GM18858 (cell line): ENCODE data around the gene ST3GAL5.

Experiments
- ATAC-seq: cut with Tn5 transposase; IDR thresholded peaks from one replicate; pipeline ENCODE4 v1.9.1; 2021; ENCODE audit not compliant: unreplicated experiment

Gene ST3GAL5

DNA sequence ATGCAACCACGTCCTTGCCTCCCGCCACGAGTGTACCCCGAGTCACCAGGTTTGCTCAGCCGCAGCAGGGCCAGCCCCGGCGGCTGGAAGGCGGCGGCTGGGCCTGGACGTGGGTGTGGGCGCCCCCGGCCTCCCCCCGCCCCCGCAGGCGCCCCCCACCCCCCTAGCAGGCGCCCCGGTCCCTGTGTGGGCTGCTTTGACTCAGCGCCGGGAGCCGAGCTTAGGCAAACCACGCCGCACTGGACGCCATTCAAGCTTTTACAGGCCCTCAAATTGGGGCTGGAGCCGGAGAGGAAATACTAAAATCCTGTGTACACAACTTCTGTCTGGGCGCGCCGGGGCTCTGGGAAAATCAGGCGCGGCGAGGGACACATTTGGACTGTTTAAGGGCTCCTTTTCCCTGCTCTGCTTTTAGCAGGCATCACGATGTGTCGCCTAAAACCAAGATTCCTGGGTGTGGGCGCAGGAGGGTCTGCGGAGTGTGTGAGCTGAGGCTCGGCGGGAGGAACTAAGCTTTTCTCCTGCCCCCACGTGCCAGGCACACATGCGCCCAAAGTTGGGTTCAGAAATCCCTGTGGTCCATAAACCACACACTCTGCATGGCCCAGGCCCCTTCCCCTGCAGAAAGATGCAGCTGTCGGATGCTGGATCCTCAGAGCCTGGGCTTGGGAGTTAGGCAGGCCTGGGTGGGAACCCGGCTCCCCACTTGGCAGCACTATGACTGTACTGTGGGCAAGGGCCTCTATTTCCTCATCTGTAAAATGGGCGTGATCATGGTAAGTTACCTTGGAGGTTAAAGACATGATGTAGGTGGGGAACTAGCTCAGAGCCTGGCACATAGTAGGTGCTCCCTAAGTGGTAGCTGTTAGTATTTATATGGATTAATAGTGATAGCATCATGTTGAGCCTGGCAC is 77.4 kb downstream of the ST3GAL5 start:
- no peak for ATAC-seq

DNA sequence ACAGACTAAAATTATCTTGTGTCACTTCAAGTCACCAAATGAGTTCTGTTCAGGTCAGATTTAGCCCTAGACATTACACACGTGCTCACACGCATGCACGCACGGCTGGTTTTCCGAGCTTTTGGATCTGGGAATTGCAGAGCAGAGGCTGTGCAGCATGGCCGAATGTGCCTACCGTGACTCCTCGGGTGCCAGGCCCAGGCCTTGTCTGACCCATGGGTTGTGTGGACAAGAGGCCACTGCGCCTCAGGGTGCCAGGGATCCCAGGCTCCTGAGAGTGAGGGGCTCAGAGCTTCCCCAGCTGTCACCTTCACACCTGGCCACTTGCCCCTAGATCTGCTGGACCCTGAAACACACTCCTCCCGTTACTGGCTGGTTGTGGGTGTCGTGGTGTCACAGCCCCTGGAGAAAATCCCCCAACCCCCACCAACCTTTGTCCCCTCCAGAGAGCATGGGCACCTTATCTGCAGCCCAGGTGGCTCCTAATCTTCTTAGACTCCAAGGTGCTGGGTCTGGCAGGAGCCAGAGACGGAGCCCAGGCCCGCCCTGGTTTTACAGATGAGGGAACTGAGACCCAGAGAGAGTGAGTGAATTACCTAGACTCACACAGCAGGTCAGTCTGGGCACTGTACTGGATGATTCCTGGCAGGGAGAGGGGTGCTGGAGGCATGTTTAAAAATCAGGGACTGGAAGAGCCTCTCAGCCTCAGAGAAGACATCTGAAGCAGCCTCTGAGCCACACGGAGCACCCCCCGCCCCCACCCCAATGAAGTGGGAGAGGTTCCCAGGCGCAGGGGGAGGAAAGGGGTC is 78.2 kb downstream of the ST3GAL5 start:
- ATAC-seq: no peak

DNA sequence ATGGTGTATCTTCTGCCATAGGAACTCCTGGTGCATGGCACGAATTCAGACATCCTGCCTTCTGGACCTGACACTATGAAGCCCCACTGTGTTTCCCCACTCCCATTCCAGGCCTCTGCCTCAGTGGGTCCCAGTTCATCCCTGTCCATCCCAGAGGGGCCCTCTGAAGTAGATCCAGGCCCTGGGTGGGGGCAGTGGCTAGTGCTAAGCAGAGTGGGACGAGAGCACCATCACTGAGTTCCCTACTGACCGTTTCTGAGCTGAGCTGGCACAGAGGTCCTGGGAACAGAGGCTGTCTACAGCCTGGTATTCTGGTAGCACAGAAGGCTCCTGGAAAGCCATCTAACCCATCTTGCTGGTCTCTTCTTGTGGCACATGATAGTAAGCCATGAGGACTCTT is 81.0 kb downstream of the ST3GAL5 start:
- ATAC-seq: no peak

DNA sequence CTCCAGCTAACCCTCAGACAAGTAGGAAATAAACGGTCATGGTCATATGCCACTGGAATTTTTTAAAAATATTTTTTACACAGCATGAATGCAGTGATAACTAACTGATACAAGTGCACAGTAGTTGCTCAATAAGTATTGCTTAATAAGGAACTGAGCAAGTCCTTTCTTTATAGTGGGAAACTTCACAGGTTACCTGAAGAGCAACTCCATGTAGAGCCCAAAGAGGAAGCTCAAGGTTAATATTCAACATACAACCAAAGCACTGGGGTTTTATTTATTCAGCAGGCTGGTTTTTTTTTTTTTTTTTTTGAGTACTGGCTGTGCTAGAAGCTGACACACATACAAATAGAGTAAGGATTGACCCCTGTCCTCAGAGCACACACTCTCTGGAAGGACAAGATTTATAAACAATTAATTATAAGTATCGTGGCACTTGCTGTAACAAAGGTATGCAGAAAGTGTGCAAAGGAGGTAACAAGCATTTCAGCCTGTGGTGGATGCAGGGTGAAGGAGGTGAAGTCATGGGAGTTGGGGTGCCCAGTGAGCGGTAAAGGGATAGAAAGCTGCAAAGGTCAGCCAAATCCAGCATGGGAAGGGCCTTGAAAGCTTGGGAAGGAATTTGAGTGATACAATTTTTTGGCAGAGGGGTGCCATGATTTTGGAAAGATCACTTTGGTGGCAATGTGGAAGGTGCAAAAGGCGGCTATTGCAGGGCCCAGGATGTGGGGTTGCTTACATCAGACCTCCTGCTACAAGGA is 82.3 kb downstream of the ST3GAL5 start:
- no peak for ATAC-seq

DNA sequence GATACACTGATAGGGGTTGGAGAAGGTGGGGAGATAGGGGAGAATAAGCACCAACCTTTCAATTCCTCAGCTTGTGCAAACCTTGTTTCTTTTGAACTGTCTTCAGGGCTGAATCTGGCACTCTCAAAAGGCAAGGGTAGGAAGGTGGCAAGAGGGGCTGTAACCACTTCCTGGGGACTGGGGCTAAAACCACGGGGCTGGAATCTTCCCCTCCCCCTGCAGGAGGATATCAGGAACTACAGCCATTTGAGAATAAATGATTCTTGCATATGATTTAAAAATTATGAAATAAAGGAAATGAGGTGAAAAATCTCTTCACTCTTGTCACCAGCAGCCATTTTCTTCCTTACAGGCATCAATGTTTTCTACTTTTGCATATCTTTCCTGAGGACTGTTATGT is 84.2 kb downstream of the ST3GAL5 start:
- ATAC-seq: no peak

DNA sequence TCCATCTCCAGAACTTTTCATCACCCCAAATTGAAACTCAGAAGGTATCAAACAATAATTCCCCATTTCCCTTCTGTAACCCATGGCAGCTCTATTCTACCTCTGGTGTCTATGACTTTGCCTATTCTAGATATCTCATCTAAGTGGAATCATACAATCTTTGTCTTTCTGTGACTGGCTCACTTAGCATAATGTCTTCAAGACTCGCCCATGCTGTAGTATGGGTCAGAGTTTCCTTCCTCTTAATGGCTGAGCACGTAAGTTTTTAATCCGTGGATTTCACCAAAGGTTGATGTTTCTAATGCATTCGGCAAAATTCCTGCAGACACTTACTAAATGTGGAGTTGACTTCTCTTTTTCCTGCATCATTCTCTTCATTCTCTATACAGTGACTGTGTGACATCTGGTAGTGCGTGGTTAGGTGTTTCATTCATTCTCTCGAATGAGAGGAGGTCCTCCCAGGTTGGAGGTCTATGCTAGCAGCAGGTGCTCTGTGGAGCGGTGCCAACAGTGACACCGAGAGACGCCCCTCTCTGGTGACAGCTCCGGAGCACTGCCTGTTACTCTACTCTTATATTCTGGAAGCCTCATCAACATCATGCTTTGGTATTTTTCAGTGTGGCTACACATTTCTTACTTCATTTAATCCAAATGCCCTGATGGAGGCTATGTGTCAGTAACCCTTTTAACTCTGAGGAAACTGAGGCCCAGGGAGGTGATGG is 84.9 kb downstream of the ST3GAL5 start:
- no peak for ATAC-seq

DNA sequence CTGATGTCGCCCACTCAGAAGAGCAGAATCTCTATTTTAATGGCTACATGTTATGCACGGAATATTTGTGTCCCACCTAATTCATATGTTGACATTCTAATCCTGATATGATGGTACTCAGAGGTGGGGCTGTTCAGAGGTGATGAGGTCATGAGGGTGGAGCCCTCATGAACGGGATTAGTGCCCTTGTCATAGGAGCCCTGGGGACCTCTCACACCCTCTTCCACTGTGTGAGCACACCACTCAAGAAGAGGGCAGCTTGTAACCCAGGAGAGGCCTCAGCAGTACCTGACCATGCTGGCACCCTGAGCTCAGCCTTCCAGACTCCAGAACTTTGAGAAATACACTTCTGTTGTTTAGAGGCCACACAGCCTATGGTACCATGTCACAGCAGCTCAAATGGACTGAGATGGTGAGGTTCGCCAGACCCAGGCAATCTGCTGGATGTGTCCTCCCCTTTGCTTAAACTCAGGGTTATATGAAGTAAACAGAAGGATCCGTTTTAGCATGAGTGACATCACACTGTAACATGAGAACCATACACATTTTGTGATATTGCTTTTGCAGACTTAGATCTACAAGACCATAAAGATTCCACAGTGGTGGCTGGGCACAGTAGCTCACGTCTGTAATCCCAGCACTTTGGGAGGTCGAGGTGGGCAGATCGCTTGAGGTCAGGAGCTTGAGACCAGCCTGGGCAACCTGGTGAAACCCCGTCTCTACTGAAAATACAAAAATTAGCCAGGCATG is 86.3 kb downstream of the ST3GAL5 start:
- ATAC-seq: no peak

DNA sequence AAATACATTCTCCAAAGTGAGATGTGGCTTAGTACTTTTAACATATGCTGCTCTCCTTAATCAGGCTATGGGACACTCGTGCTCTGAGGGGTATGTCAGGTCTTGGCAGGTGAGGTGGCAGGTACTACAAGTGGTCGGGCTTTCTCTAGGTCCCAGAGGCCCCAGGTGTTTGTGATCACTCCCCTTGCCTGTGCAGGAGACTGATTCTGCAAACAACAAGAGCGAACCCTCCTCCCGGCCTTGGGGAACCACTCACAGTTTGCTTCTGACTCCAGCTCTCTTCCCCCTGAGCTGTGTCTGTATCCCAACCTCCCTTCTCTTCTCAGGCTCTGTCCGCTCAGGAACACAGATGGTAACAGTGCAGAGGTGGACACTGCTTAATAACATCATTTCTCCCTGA is 86.9 kb downstream of the ST3GAL5 start:
- ATAC-seq: no peak

DNA sequence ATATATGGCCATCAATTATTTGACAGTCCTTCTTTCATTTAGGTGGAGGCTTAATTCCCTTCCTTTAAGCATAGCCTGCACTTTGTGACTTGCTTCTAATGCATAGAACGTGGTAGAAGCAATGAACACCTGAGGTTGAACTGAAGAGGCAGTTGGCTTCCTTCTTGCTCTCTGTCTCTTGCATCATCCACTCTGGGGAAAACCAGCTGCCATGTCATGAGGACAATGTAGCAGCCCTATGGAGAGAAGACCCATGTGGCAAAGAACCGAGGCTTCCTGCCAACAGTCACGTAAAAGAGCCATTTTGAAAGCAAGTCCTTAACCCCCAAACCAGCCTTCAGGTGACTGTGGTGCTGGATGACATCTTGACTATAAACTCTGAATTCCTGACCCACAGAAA is 88.2 kb downstream of the ST3GAL5 start:
- no peak for ATAC-seq

DNA sequence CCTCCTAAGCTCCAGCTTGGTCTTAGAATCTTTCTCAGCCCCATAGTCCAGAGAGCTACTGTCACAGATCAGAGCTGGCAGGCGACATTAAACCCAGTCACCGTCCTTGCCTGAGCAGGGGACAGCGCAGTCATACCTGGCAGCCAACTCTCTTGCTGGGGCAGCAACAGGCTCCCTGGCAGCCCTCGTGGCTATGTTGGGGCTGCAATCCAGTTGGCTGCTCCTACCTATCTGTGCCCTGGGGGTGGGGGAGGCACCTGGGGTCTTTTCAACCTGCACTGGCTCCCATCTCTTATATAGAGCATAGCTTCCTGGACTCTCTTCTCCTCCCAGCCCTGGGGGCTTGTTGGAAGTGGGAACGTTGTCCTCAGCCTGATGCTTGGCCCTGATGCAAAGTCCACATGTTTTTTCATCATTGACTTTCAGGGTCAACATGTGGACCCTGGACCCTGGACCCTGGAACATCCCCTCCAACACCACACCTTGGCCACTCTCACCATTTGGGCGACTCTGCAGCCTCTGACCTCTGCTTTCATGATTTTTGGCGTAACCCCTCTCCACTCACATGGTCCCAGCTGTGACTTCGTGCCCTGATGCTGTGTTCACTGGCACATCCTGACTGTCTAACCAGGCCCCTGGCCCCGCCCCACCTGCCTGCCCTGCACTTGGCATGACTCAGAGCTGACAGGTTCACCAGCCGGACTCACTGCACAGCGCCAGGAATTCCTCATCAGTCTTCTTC is 89.4 kb downstream of the ST3GAL5 start:
- ATAC-seq: no peak

DNA sequence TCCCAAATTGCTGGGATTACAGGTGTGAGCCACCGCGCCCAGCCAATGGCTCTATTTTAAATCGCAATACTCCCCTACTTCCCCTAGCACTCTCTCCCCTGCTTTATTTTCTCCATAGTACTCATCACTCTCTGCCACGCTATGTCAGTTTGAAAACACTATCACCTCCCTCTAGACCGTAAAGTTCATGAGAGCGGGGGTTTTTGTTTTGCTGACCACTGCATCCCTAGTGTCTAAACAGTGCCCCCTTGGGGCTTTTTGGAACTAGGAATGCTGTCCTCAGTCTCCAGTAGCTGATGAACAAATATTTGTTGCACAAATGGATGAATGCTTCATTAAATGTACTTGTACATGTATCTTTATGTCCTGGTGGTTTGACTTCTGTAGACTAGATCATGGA is 90.9 kb downstream of the ST3GAL5 start:
- no peak for ATAC-seq

DNA sequence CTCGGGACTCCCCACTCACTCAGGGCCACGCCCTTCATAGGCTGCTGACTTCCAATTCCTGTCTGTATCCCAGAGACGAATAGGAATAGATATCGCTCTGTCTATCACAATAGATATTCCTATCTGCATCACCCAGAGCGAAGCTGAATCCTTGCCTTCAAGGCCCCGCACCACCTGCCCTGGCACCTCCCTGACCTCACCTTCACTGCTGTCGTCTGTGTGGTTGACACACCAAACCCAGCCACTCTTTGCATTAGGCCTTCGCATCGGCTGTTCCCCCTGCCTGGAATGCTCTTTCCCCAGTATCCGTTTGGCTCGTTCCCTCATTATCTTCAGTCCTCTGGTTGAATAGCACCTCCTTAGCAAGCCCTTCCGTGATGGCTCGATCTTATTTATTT is 91.5 kb downstream of the ST3GAL5 start:
- no peak for ATAC-seq

DNA sequence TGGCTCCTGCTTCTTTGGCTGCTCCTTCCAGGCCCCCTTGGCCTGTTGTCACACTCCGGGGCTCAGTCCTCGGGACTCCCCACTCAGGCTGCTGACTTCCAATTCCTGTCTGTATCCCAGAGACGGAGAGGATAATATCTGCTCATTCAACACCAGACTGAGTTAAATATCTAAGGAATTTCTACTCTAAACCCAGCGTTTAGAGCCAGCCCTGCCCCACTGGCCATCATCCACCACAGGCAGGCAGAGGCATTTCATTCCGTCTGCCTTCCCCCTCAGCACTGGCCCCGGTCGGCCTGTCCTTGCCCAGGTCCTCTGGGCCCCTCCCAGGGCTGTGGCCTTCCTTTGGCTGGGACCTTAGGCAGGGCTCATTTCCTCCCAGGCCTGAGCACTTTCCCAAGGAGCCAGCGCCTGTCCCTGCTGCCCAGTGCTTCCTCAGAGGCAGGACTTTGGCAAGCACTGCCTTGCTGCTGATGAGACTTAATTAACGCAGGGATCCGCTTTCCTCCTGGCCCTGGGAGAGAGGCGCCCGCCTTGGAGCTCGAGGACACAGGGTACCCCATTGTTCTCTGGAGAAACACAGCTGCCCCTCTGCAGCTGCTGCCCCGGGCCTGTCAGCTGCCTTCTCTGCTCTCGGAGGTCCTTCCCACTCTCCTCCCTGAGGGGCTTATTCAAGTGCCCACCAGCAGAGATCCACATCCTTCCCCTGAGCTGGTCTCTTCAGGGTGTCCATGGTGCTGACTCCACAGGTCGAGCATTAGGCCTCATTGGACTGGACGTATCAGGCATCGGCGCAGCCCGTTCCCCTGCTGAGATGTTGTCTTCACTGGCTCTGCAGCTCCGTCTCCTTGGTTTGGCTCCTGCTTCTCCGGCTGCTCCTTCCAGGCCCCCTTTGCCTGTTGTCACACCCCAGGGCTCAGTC is 92.2 kb downstream of the ST3GAL5 start:
- no peak for ATAC-seq

DNA sequence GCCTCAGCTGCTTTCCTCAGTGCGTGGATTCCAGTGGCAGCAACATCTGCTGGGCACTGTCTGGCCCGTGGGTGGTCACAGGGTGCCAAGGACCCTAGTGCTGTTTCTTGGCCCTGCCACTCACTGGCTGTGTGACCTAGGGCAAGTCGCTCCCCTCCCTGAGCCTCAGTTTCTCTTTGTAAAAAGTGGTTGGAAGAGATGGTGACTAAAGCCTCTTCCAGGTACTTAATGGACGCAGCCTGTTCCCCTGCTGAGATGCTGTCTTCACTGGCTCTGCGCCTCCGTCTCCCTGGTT is 92.8 kb downstream of the ST3GAL5 start:
- ATAC-seq: no peak

DNA sequence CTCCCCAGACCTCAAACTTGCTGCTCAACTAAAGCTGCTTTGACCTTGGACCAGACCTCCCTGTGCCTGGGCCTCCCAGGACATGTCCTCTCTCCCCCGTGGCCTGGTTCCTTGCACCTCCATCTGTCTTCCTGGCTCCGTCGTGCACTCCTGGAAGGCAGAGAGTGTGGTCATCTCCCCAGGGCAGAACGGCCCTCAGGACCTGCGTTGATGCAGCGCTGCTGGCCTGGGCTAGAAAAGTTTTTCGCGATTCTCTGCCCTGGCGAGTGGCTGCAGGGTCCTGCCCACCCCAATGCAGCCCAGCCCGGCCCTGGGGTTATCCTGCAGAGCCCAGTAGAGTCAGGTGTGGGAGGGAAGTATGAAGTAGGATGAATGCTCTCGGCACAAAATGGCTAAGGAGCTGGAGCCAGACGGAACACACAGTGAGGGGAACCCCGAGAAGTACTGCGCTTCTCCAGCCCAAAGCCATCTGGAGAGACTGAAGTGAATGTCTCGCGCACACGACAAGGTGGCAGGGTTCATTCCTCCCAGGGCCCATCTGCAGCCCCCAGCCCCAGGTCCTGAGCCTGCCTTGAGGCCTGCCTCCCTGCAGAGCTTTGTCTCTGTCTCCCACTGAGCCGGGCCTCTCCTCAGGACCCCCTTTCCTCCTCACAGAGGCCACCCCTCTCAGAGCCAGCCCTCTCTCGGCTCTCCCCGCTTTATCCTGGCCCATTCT is 93.3 kb downstream of the ST3GAL5 start:
- no peak for ATAC-seq

DNA sequence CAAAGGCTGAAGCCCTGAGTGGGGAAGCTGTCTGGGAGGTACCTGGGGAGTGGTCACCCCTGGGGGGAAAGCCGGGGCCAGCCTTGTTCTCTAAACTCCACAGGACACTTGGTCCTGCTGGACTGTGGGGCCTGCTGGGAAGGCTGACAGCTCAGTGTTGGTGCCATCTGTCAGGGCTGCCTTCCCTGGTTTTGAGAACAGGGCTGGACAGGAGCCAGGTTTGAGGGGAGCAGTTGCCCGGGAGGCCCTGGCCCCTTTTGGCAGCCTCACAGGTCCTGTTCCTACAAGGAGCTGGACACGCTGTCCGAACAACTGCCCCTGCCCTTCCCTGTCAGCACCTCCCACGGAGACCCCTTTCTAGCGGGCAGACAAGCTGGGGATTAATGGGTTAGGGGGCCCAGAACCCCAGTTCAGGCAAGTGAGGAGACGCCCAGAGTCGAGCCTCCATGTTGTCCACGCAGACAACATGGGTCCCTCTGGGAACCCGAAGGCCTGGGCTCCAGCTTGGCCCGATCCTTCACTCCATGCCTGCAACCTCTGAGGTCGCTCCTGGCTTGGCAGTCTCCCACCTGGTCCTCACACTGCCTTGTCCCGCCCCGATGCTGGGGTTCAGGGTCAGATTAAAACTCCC is 94.2 kb downstream of the ST3GAL5 start:
- no peak for ATAC-seq

DNA sequence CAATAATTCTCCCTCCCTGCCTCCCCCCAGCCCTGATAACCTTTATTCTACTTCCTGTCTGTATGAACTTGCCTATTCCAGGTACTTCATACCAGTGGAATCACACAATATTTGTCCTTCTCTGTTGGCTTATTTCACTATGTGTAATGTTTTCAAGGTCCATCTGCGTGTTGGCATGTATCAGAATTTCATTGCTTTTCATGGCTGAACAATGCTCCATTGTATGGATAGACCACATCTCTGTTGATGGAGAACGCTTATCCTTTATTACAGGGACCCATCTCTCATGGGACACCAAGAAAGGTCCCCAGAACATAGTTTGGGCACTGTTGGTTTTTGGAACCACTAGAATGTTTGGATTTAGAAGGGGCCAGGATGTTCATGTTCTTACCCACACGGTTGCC is 94.8 kb downstream of the ST3GAL5 start:
- ATAC-seq: no peak
